KMS-11 (cell line): ENCODE data around the gene SDC4.

Experiments used
- H2AFZ ChIP-seq: fragments of 200-600 bp; sonication (generic); 2 replicates; pipeline ENCODE4 v1.6.1; 2016; ENCODE audit warnings: antibody characterized with exemption, mixed run types, low read depth
- H3K27ac ChIP-seq: fragments of 200-600 bp; sonication (generic); 2 replicates; pipeline ENCODE4 v1.6.1; 2016; ENCODE audit warnings: mild to moderate bottlenecking, mixed run types
- H3K27me3 ChIP-seq: fragments of 200-600 bp; sonication (generic); 2 replicates; pipeline ENCODE4 v1.6.1; 2017; ENCODE audit warnings: mild to moderate bottlenecking, low read depth, mixed run types, moderate library complexity; ENCODE audit not compliant: insufficient read depth
- H3K36me3 ChIP-seq: fragments of 200-600 bp; sonication (generic); 2 replicates; pipeline ENCODE4 v1.6.1; 2017; ENCODE audit warnings: mild to moderate bottlenecking, mixed run types; ENCODE audit not compliant: insufficient read depth
- H3K4me1 ChIP-seq: fragments of 200-600 bp; sonication (generic); 2 replicates; pipeline ENCODE4 v1.6.1; 2016; ENCODE audit warnings: mild to moderate bottlenecking, low read depth, mixed run types; ENCODE audit not compliant: poor library complexity, severe bottlenecking
- H3K4me2 ChIP-seq: fragments of 200-600 bp; sonication (generic); 2 replicates; pipeline ENCODE4 v1.7.0; 2016; ENCODE audit warnings: mild to moderate bottlenecking, mixed run types
- H3K4me3 ChIP-seq: fragments of 200-600 bp; sonication (generic); IDR thresholded peaks from 2 replicates; pipeline ENCODE4 v1.6.1; 2017; ENCODE audit warnings: low read depth, low read length, mixed read lengths; ENCODE audit not compliant: insufficient read depth
- H3K79me2 ChIP-seq: fragments of 200-600 bp; sonication (generic); 2 replicates; pipeline ENCODE4 v1.6.1; 2016; ENCODE audit warnings: low read depth, mixed run types; ENCODE audit not compliant: insufficient read depth
- H3K9ac ChIP-seq: fragments of 200-600 bp; sonication (generic); 2 replicates; pipeline ENCODE4 v1.6.1; 2016; ENCODE audit warnings: mild to moderate bottlenecking, mixed run types
- H4K20me1 ChIP-seq: fragments of 200-600 bp; sonication (generic); 2 replicates; pipeline ENCODE4 v1.6.1; 2016; ENCODE audit warnings: mild to moderate bottlenecking, mixed run types; ENCODE audit not compliant: insufficient read depth
- TF ChIP-seq, protein P1 (sequence below): fragments of 200-600 bp; sonication (generic); conservative IDR thresholded peaks from 2 replicates; pipeline ENCODE4 v1.6.1; 2017; ENCODE audit warnings: low read depth, mild to moderate bottlenecking, antibody characterized with exemption, low read length, moderate library complexity, mixed read lengths

Gene SDC4

DNA sequence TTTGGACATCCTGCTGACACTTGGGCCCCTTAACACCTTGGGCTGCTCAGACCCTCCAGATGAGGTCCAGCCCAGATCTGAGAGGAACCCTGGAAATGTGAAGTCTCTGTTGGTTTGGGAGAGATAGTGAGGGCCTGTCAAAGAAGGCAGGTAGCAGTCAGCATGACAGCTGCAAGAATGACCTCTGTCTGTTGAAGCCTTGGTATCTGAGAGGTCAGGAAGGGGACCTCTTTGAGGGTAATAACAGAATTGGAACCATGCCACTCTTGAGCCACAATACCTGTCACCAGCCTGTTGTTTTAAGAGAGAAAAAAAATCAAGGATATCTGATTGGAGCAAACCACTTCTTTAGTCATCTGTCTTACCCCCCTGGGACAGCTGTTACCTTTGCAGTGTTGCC lies 18.9 kb upstream of the SDC4 start:
- peaks cover 13% of the 10 kb centered on the region for H3K79me2 ChIP-seq
- no peak overlapping the region for H3K4me3 ChIP-seq
- H3K9ac ChIP-seq: no peak overlapping the region
- H3K27me3 ChIP-seq: no peaks in the 10 kb centered on the region
- TF ChIP-seq, protein P1, sequence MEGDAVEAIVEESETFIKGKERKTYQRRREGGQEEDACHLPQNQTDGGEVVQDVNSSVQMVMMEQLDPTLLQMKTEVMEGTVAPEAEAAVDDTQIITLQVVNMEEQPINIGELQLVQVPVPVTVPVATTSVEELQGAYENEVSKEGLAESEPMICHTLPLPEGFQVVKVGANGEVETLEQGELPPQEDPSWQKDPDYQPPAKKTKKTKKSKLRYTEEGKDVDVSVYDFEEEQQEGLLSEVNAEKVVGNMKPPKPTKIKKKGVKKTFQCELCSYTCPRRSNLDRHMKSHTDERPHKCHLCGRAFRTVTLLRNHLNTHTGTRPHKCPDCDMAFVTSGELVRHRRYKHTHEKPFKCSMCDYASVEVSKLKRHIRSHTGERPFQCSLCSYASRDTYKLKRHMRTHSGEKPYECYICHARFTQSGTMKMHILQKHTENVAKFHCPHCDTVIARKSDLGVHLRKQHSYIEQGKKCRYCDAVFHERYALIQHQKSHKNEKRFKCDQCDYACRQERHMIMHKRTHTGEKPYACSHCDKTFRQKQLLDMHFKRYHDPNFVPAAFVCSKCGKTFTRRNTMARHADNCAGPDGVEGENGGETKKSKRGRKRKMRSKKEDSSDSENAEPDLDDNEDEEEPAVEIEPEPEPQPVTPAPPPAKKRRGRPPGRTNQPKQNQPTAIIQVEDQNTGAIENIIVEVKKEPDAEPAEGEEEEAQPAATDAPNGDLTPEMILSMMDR: no peak
- H4K20me1 ChIP-seq: no peaks in the 10 kb centered on the region
- H3K27ac ChIP-seq: no peak overlapping the region
- H3K4me2 ChIP-seq: no peak overlapping the region; the same call in 1 of the 2 replicates
- peaks cover 32% of the 10 kb centered on the region for H3K4me1 ChIP-seq
- H2AFZ ChIP-seq: no peak overlapping the region
- H3K36me3 ChIP-seq: no peaks in the 10 kb centered on the region

DNA sequence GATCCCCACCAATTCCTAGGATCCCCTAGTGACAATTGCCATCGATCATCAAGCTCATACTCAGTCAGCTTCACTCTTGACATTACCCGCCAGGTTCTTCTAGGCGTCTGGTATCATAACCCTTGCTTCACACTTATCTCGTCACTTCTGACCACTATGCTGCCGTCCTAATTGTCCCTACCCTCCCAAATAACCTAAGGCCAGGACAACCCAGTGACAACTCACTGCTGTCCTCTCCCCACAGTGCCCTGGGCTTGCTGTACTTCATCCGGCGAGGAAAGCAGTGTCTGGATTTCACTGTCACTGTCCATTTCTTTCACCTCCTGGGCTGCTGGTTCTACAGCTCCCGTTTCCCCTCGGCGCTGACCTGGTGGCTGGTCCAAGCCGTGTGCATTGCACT lies 18.4 kb upstream of the SDC4 start:
- Histone ChIP-seq H3K27me3 (no peaks in the 10 kb centered on the region), H2AFZ (no peak overlapping the region), H3K27ac (no peak overlapping the region), H4K20me1 (no peaks in the 10 kb centered on the region), H3K4me2 (no peak overlapping the region), H3K79me2 (peaks cover 13% of the 10 kb centered on the region), H3K4me3 (no peak overlapping the region), H3K36me3 (no peaks in the 10 kb centered on the region), H3K9ac (no peak overlapping the region), H3K4me1 (peaks cover 32% of the 10 kb centered on the region)
- TF ChIP-seq, protein P1: no peak

DNA sequence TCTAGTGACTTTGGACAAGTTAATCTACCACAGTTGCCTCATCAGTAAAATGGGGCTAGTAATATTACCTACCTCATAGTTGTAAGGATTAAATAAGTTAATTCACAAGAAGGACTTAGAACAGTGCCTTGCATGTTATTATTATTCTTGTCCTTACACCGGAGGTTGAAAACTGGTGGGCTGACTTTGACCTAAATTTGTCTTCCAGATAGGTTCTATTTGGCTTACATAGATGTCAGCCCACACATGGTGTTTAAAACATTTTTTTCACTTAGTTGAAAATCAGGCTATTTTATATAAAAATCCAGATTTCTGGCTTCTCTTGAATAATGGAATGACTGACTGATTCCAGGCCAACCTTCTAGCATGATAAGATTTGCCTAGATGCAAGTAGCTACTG lies 18.0 kb upstream of the SDC4 start:
- TF ChIP-seq, protein P1: no peak
- Histone ChIP-seq H3K4me2 (no peak overlapping the region), H3K27me3 (no peaks in the 10 kb centered on the region), H4K20me1 (no peaks in the 10 kb centered on the region), H3K27ac (no peak overlapping the region), H3K4me3 (no peak overlapping the region), H2AFZ (no peak overlapping the region), H3K36me3 (no peaks in the 10 kb centered on the region), H3K4me1 (peaks cover 32% of the 10 kb centered on the region), H3K9ac (no peak overlapping the region), H3K79me2 (peaks cover 13% of the 10 kb centered on the region)

DNA sequence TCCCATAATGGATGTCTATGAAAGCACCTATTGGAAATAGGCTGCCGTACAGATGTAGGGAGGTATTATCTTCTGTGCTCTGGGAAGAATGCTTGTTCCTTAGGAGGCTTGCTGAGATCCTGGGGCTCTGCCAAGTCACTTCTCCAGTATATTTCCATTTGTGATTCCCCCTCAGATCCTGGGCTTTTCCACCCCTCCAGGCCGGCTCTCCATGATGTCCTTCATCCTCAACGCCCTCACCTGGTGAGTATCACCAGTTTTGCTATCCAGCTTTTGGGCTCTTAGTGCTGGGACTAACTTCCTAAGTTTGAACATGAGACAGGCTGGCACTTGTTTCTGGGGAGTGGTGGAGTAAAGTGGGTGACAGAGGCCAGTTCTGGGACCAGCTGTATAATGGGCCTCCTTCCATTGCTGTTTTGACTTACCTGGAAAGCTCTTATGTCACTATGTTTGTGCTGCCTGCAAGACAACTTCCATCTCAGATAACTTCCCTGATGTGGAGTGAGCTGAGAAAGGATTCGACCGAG lies 17.3 kb upstream of the SDC4 start:
- Histone ChIP-seq H3K4me3 (no peak overlapping the region), H3K4me1 (peaks cover 36% of the 10 kb centered on the region), H3K36me3 (no peaks in the 10 kb centered on the region), H3K27ac (no peak overlapping the region), H2AFZ (no peak overlapping the region), H3K9ac (no peak overlapping the region), H3K4me2 (no peak overlapping the region), H3K79me2 (peaks cover 13% of the 10 kb centered on the region), H3K27me3 (no peaks in the 10 kb centered on the region), H4K20me1 (no peaks in the 10 kb centered on the region)
- TF ChIP-seq, protein P1: no peak
